Panc1 (cell line): ENCODE results near the gene KCNG2. TPM values are rescaled to one million over a fixed set of nuclear protein-coding genes. Genes with fewer than 3 reads are reported as not detected.

ENCODE experiments used
- ATAC-seq: fragments of 200-7000 bp; cut with Tn5 transposase; 2 replicates; pipeline ENCODE4 v1.9.1; 2020; ENCODE audit warnings: mild to moderate bottlenecking, moderate library complexity
- BruUV-seq: library from RNA; stranded (reverse); fragments of 400-500 nt; replicated peaks from 2 replicates; lab custom pipeline; 2021; lab: Mats Ljungman, UMichigan
- CTCF ChIA-PET: fragments of 300-600 bp; sonication (Branson Sonifier 250); formaldehyde crosslinking; loops from one replicate; lab custom pipeline; 2022; ENCODE audit warnings: antibody characterized with exemption; lab: Charles Lee
- POLR2A ChIA-PET: fragments of 300-600 bp; sonication (Branson Sonifier 250); formaldehyde crosslinking; loops from one replicate; lab custom pipeline; 2022; ENCODE audit warnings: antibody characterized with exemption; lab: Charles Lee
- DNase-seq: peaks from one replicate; pipeline ENCODE4 v3.0.0-alpha.2; 2010; ENCODE audit warnings: low read depth, low spot score
- H3K27ac ChIP-seq: 2 replicates; pipeline ENCODE4 v1.5.1; 2011; ENCODE audit warnings: mild to moderate bottlenecking, low read length, inconsistent platforms
- H3K27me3 ChIP-seq: fragments of 200-500 bp; sonication (Bioruptor generic); 2 replicates; pipeline ENCODE4 v1.6.0; 2014; ENCODE audit warnings: low read length, inconsistent platforms; ENCODE audit not compliant: control insufficient read depth, insufficient read depth
- H3K36me3 ChIP-seq: fragments of 200-500 bp; sonication (Bioruptor generic); 2 replicates; pipeline ENCODE4 v1.5.1; 2014; ENCODE audit warnings: inconsistent platforms, mild to moderate bottlenecking, low read length, moderate library complexity; ENCODE audit not compliant: control insufficient read depth, insufficient read depth
- H3K4me1 ChIP-seq: 2 replicates; pipeline ENCODE4 v1.5.1; 2011; ENCODE audit warnings: inconsistent platforms, mild to moderate bottlenecking, low read length, moderate library complexity; ENCODE audit not compliant: control insufficient read depth, insufficient read depth
- H3K4me3 ChIP-seq, 2 experiments: 2 replicates each; pipeline ENCODE4 v1.5.1; 2011 to 2012; ENCODE audit warnings: low read depth in 2 of 2, low read length in 2 of 2, mild to moderate bottlenecking in 2 of 2, inconsistent platforms in 1 of 2, moderate library complexity in 1 of 2
- H3K9me3 ChIP-seq: fragments of 200-500 bp; sonication (Bioruptor generic); 2 replicates; pipeline ENCODE4 v1.5.1; 2014; ENCODE audit warnings: low read depth, mild to moderate bottlenecking, inconsistent platforms, low read length, moderate library complexity; ENCODE audit not compliant: control insufficient read depth, insufficient read depth
- POLR2AphosphoS5 ChIP-seq: IDR thresholded peaks from 2 replicates; pipeline ENCODE4 v1.6.1; 2012; ENCODE audit warnings: mild to moderate bottlenecking, low read depth, low read length, moderate library complexity
- SIN3A ChIP-seq: IDR thresholded peaks from 2 replicates; pipeline ENCODE4 v1.6.1; 2012; ENCODE audit warnings: low read depth, mild to moderate bottlenecking, low read length, moderate library complexity, borderline replicate concordance; ENCODE audit not compliant: insufficient read depth
- TCF7L2 ChIP-seq: IDR thresholded peaks from 2 replicates; pipeline ENCODE4 v1.6.1; 2011; ENCODE audit warnings: mild to moderate bottlenecking, low read depth, low read length, inconsistent platforms
- in situ Hi-C: cut with HindIII; loops from 2 replicates; pipeline ENCODE4 v1.10.0; 2016; ENCODE audit warnings: low sequenced_read_pairs, low pct_unique_long_range_greater_than_20kb
- intact Hi-C: fragments of 100-400 bp; cut with micrococcal nuclease; formaldehyde crosslinking; loops from one replicate; pipeline ENCODE4 v1.10.0; 2022; ENCODE audit not compliant: unreplicated experiment
- total RNA-seq: library from RNA; stranded (reverse); gene quantifications from one replicate; pipeline ENCODE4 v1.2.1, GENCODE V29; 2021; ENCODE audit not compliant: unreplicated experiment
- TF ChIP-seq, protein P1 (sequence below): fragments of 450-650 bp; IDR thresholded peaks from 2 replicates; pipeline ENCODE4 v1.5.1; 2017; ENCODE audit warnings: mild to moderate bottlenecking
- TF ChIP-seq, protein P2 (sequence below), 2 experiments: IDR thresholded peaks; 2 replicates each; pipeline ENCODE4 v1.6.1; 2011 to 2012; ENCODE audit warnings: low read depth in 2 of 2, control low read depth in 1 of 2, low read length in 1 of 2, mild to moderate bottlenecking in 1 of 2, moderate library complexity in 1 of 2; ENCODE audit not compliant: insufficient read depth in 1 of 2

KCNG2 gene
- total RNA-seq, 1 experiment from 2014 or later = not detected

- H3K36me3 ChIP-seq = no peaks in the 10 kb centered on the region
- ChIA-PET CTCF (no interaction called here), POLR2A (no interaction called here)
- no peak overlapping the region for H3K27ac ChIP-seq
- in situ Hi-C loops (no loop called here), intact Hi-C loops (no loop called here)
- H3K4me3 ChIP-seq = no peak overlapping the region
- ATAC-seq (no peak), DNase-seq (no peak)
- BruUV-seq = no TSS peak
- H3K4me1 ChIP-seq = no peaks in the 10 kb centered on the region
- no peaks in the 10 kb centered on the region for H3K9me3 ChIP-seq
- no peaks in the 10 kb centered on the region for H3K27me3 ChIP-seq
- no peak for TF ChIP-seq POLR2AphosphoS5
- TF ChIP-seq, protein P1, sequence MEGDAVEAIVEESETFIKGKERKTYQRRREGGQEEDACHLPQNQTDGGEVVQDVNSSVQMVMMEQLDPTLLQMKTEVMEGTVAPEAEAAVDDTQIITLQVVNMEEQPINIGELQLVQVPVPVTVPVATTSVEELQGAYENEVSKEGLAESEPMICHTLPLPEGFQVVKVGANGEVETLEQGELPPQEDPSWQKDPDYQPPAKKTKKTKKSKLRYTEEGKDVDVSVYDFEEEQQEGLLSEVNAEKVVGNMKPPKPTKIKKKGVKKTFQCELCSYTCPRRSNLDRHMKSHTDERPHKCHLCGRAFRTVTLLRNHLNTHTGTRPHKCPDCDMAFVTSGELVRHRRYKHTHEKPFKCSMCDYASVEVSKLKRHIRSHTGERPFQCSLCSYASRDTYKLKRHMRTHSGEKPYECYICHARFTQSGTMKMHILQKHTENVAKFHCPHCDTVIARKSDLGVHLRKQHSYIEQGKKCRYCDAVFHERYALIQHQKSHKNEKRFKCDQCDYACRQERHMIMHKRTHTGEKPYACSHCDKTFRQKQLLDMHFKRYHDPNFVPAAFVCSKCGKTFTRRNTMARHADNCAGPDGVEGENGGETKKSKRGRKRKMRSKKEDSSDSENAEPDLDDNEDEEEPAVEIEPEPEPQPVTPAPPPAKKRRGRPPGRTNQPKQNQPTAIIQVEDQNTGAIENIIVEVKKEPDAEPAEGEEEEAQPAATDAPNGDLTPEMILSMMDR = no peak
- TF ChIP-seq, protein P2, sequence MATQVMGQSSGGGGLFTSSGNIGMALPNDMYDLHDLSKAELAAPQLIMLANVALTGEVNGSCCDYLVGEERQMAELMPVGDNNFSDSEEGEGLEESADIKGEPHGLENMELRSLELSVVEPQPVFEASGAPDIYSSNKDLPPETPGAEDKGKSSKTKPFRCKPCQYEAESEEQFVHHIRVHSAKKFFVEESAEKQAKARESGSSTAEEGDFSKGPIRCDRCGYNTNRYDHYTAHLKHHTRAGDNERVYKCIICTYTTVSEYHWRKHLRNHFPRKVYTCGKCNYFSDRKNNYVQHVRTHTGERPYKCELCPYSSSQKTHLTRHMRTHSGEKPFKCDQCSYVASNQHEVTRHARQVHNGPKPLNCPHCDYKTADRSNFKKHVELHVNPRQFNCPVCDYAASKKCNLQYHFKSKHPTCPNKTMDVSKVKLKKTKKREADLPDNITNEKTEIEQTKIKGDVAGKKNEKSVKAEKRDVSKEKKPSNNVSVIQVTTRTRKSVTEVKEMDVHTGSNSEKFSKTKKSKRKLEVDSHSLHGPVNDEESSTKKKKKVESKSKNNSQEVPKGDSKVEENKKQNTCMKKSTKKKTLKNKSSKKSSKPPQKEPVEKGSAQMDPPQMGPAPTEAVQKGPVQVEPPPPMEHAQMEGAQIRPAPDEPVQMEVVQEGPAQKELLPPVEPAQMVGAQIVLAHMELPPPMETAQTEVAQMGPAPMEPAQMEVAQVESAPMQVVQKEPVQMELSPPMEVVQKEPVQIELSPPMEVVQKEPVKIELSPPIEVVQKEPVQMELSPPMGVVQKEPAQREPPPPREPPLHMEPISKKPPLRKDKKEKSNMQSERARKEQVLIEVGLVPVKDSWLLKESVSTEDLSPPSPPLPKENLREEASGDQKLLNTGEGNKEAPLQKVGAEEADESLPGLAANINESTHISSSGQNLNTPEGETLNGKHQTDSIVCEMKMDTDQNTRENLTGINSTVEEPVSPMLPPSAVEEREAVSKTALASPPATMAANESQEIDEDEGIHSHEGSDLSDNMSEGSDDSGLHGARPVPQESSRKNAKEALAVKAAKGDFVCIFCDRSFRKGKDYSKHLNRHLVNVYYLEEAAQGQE (IDR thresholded peaks at IDR 0.05; ENCODE audit: insufficient read depth in 1 of 2, low read depth in 2 of 2, low read length in 1 of 2) = no peak
- no peak for TF ChIP-seq TCF7L2
- no peak for TF ChIP-seq SIN3A
Observed at GRCh38 chr18:79850731-79851130, 53.0 kb downstream of the KCNG2 start.

DNA sequence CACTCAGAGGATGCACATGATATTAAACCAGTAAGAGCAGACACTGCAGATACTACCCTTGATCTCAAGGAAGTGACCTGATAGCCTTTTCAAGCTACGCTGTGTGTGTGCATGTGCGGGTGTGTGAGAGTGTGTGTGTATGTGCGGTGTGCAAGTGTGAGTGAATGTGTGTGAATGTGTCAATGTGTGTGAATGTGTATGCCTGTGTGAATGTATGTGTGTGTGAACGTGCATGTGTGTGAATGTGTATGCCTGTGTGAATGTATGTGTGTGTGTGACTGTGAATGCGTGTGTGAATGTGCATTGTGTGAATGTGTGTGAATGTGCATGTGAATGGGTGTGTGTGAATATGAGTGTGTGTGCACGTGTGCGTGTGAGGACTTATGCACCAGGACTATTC is 53.8 kb downstream of the KCNG2 start:
- intact Hi-C loops (no loop called here), in situ Hi-C loops (no loop called here)
- CTCF ChIA-PET = no interaction called here
- Histone ChIP-seq H3K4me1 (0 out of 2 replicates have a peak, but pooled peaks cover under 1% of the 10 kb centered on the region), H3K9me3 (no peaks in the 10 kb centered on the region), H3K4me3 (no peak overlapping the region), H3K27ac (no peak overlapping the region), H3K36me3 (no peaks in the 10 kb centered on the region), H3K27me3 (no peaks in the 10 kb centered on the region; the same call in 1 of the 2 replicates)
- POLR2A ChIA-PET = no interaction called here
- no TSS peak for BruUV-seq
- TF ChIP-seq POLR2AphosphoS5 (no peak), SIN3A (no peak)
- TF ChIP-seq, protein P2 (IDR thresholded peaks at IDR 0.05; ENCODE audit: insufficient read depth in 1 of 2, low read depth in 2 of 2, low read length in 1 of 2) = no peak
- TF ChIP-seq, protein P1 = no peak
- DNase-seq (no peak), ATAC-seq (no peak)
